Activated naive CD4-positive, alpha-beta T cell treated with anti-CD3 and anti-CD28 coated beads, Interleukin-2, amount 10 ng/mL, durations not matched to agents 5 hours and 36 hours (primary cell): ENCODE measurements around the gene C11orf98. TPM values are rescaled to one million over a fixed set of nuclear protein-coding genes. Genes with fewer than 3 reads are reported as not detected.

Source experiments
- total RNA-seq, 2 experiments: library from RNA; stranded (reverse); gene quantifications; one replicate each; pipeline ENCODE4 v1.2.3, GENCODE V29; 2021

The C11orf98 gene
- total RNA-seq = 10 to 100 TPM; 83.3 to 83.8 TPM

DNA sequence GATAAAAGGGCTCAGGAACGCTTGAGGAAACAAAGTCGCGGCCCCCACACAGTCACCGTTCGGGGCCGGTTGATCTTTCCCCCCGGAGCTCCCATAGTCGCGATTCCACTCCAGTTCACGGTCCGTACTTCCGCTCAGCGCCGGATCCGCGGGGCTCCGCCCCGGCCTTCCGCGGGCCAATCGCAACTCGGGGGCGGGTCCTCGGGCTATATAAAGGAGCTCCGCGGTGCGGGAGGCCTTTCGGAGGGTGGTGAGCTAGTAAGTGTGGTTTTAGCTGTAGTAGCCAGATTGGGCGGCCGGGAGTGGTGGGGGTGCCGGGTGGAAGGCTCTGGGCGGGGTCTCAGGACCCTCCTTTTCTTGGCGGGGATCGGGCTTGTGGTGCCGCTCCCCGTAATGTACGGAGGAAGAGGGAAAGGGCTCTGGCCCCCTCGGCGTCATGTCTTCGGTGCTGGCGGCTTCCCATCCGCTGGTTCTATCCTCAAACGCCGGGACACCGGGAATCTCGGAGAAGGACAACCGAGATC lies at the start of gene C11orf98, which contains the start of gene CSKMT:
TSS of gene C11orf98 (minus strand) at position 136 of the 524 bp plus-strand sequence. CDS start at position 95, 41 bp downstream.
TSS of gene CSKMT (plus strand) at position 238 of the 524 bp plus-strand sequence. CDS start 568 bp downstream, outside the sequence.

DNA sequence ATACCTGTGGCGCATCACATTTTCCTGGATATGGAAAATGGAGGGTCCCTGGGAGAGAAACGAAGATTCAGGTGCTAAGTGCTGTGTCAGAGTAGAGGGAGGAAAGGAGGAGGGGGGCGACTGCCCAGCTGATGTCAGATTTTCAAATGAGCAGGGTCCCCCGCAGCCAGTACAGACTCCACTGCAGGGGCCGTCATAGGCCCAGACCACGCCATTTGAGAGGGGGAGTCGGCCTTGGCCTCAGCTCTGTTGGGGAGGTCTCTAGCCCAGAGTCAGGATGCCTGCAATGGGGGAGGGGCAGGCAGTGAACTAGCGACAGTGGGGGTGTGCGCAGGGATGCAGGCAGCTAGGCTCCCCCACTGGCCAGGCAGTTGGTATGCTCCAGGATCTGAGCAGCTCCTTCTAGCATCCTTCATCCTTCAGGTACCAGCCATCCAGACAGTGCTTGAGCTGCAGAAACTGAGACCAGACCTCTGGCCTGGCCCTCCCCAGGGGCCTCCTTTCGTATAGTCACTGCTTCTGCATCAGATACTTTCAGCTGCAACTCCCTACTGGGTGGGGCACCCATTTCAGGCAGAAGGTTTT lies 42.4 kb upstream of the C11orf98 start, which contains the start of the genes BSCL2 and GNG3:
TSS of gene BSCL2 (minus strand) at position 148 of the 585 bp plus-strand sequence. CDS start 229 bp downstream, outside the sequence.
TSS of gene GNG3 (plus strand) at position 400 of the 585 bp plus-strand sequence. CDS start 620 bp downstream, outside the sequence.

DNA sequence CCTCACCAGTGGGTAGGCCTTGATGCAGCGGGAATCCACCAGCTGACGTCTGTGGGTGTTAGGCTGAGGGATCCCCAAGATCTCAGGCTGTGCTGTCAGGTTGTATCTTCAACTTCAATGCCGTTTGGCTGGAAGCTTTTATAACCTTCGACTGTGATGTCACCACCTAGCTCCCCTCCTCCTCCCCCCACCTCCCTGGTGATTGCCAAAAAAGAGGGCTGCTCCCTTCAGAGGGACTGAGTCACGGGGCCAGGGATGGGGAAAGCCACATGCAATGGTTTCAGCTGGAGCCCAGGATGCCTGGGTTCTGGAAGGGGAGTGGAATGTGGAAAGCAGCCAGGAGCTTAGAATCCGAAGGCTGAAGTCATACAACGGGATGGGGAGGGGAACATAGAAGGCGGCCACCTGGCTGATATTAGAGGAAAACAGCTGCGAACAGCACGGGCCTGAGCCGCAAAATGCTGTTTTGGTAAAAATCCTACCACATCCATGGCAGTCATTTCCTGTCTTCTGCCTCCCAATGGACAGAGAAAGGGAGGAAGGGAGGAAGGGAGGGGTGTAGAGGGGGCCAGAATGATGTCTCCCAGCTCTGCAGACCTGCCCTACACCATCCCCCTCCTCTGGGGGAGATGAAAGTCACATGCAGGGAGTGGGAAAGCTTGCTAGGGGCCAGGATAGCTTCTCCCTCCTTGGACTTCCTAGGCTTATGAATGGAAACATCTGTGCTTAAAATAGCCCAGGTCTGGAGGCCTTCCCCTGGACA lies 24.6 kb upstream of the C11orf98 start, which contains the start of gene LRRN4CL:
TSS of gene LRRN4CL (minus strand) at position 110 of the 763 bp plus-strand sequence. CDS start 1,022 bp downstream, outside the sequence.

DNA sequence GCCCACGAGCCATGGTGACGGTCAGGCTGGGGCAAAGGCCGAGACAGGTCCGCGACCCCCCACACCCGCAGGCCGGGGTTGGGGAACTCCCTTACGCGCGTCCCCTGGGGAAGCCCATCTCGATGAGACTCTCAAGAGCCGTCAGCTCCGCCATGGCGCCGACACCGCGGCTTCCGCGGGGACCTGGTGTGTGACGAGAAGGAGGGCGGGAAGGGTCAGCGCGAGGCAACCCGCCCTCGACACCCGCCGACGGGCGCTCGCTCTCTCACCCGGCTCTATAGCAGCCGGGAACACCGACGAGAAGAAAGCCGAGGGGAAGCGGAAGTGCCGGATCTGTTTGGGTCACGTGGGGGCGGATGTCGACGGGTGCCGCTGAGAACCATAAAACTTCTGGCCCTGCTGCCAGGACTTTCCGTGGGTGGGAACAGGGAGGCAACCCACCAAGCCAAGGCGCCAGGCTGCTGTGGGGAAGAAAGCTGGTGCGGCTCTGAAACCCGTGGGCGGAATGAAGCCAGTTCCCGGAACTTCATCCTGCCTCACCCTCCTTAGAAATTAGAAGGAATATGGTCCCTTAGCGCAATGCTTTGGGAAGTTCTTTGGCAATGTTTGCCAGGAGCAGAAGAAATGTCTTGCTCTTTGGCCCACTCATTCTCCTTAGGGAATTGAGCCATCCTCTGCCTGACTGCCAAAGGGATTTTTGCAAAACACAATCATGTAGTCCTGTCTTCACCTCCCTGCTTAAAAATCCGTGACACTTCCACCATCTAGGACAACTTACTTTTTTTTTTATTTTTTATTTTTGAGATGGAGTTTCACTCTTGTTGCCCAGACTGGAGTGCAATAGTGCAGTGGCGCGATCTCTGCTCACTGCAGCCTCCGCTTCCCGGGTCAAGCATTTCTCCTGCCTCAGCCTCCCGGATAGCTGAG lies 14.0 kb upstream of the C11orf98 start, which contains the start of gene UBXN1:
TSS of gene UBXN1 (minus strand) at position 304 of the 927 bp plus-strand sequence. CDS start at position 154, 150 bp downstream.

DNA sequence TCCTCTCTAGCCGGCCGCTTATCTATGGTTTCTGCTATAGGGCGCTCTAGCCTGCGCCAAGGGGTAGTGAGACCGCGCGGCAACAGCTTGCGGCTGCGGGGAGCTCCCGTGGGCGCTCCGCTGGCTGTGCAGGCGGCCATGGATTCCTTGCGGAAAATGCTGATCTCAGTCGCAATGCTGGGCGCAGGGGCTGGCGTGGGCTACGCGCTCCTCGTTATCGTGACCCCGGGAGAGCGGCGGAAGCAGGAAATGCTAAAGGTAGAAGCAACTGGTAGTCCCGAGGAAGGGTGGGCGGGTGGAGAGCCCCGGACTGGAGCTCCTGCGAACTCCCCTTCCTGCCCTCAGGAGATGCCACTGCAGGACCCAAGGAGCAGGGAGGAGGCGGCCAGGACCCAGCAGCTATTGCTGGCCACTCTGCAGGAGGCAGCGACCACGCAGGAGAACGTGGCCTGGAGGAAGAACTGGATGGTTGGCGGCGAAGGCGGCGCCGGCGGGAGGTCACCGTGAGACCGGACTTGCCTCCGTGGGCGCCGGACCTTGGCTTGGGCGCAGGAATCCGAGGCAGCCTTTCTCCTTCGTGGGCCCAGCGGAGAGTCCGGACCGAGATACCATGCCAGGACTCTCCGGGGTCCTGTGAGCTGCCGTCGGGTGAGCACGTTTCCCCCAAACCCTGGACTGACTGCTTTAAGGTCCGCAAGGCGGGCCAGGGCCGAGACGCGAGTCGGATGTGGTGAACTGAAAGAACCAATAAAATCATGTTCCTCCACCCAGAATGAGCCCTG lies 6.8 kb upstream of the C11orf98 start, which contains the start of the genes LBHD1 and UQCC3:
TSS of gene LBHD1 (minus strand) at position 660 of the 782 bp plus-strand sequence. CDS start 2,236 bp downstream, outside the sequence.
TSS of gene UQCC3 (plus strand) at position 66 of the 782 bp plus-strand sequence. CDS start at position 139, 73 bp downstream.

DNA sequence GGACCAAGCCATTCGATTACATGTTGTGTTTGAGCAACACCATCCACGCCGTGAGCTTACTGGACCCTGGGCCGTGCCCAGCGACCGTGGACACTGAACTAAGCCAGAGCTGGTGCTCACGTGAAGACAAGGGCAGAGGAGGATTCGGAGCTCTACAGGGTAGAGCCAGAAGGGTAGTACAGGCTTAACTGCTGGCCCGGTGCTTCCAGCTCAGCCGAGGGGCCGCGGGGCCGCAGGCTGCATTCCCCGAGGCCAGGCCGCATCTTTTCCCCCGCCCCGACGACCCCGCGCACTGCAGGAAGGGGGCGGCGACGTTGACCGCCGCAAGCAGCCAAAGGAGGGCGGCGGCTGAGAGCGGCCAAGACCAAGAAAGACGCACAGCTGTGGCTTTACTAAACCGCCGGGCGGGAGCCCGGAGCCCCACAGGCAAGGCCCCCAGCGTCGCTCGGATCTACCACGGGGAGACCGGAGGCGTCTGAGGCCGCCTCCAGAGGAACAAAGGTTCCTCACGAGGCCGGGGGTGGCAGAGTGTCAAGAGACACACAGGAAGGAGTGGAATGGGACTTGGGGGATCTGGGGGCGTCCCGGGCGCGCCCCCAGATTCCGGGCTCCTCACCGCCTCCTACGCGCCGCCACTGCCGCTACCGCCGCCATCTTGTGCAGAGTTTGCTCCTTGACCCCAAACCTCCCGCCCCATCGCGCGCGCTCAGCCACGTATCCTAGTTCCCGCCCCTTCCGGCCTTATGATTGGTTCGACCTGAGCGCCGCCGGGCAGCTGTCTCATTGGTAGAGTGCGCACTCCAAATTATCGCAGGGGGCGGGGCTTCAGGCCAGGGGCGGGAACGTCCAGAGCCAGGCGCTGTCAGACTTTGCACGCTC lies 18.8 kb downstream of the C11orf98 start, which contains the start of gene GANAB:
TSS of gene GANAB (minus strand) at position 668 of the 879 bp plus-strand sequence. CDS start at position 654, 14 bp downstream.

DNA sequence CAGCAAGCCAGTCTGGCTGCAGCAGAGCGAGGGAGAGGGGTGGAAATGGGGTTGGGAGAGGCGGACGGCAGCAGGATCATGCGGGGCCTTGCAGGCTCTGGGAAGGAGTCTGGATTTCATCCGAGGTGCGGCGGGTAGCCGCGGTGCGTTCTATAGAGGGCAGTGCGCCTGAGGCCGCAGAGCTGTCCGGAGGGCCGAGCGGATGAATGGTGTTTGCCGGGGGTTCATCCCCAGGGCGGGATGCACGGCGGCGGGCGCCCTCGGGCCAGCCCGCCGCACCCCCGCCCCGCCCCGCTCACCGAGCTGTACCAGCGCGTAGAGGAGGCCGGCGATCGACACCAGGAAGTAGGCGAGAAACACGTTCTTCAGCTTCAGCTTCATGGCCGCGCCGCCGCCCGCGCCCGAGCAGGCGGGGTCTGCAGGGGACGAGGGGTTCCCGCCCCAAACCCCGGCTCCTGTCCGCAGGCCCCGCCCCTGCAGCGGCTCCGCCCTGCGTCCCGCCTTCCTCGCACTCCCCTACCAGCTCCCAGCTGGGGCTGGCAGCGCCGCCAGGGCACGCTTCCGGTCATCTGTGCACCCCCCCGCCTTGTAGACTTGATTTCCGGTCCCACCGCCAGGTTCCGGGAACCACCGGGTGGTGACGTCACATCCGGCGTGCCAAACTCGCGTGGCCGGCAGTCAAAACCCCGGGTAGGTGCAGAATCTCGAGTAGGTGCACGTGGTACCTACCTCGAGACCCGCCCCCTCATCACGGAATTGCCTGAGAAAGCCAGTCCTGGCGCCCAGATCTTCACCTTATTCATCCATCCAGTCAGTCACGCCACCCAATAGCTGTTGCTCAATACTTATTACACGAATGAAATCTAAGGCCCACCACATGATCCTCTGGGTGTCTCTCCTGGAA lies 43.2 kb downstream of the C11orf98 start, which contains the start of gene B3GAT3:
TSS of gene B3GAT3 (minus strand) at position 420 of the 904 bp plus-strand sequence. CDS start at position 381, 39 bp downstream.

Other genes starting within 250 kb of the C11orf98 start
- not detected for gene SCGB1A1, start 246.2 kb downstream of the C11orf98 start, total RNA-seq
- gene AHNAK, start 118.4 kb downstream of the C11orf98 start, total RNA-seq = 100 to 1,000 TPM in 1 of 2 experiments, 10 to 100 TPM in 1; 96.0 to 111 TPM
- gene EEF1G, start 91.3 kb downstream of the C11orf98 start, total RNA-seq = 1,000 to 10,000 TPM; 1,877 to 1,888 TPM
- 10 to 100 TPM; 26.2 to 28.2 TPM for gene TUT1, start 73.7 kb downstream of the C11orf98 start, total RNA-seq
- gene MTA2, start 63.3 kb downstream of the C11orf98 start, total RNA-seq = 100 to 1,000 TPM; 208 to 223 TPM
- 100 to 1,000 TPM; 133 to 139 TPM for gene EML3, start 52.4 kb downstream of the C11orf98 start, total RNA-seq
- 1 to 10 TPM; 1.1 to 1.7 TPM for gene ROM1, start 52.0 kb downstream of the C11orf98 start, total RNA-seq
- gene B3GAT3, start 43.2 kb downstream of the C11orf98 start, total RNA-seq = 10 to 100 TPM; 70.9 to 73.2 TPM
- 100 to 1,000 TPM; 297 to 300 TPM for gene GANAB, start 18.6 kb downstream of the C11orf98 start, total RNA-seq
- 10 to 100 TPM; 31.4 to 32.4 TPM for gene INTS5, start 11.9 kb downstream of the C11orf98 start, total RNA-seq
- gene CSKMT, start 102 bp upstream of the C11orf98 start, total RNA-seq = 10 to 100 TPM; 12.8 to 14.2 TPM
- gene UQCC3, start 6.5 kb upstream of the C11orf98 start, total RNA-seq = 1 to 10 TPM; 6.2 to 8.1 TPM
- gene LBHD1, start 7.1 kb upstream of the C11orf98 start, total RNA-seq = 10 to 100 TPM; 26.5 to 28.9 TPM
- gene UBXN1, start 13.9 kb upstream of the C11orf98 start, total RNA-seq = 100 to 1,000 TPM; 157 to 162 TPM
- under 1 TPM; 0.14 to 0.35 TPM for gene LRRN4CL, start 24.3 kb upstream of the C11orf98 start, total RNA-seq
- 10 to 100 TPM; 26.6 to 33.7 TPM for gene BSCL2, start 42.2 kb upstream of the C11orf98 start, total RNA-seq
- not detected for gene GNG3, start 42.5 kb upstream of the C11orf98 start, total RNA-seq
- gene HNRNPUL2, start 62.2 kb upstream of the C11orf98 start, total RNA-seq = 10 to 100 TPM; 60.2 to 63.0 TPM
- 10 to 100 TPM; 42.4 to 43.6 TPM for gene TTC9C, start 63.3 kb upstream of the C11orf98 start, total RNA-seq
- 10 to 100 TPM; 14.8 to 17.8 TPM for gene ZBTB3, start 89.0 kb upstream of the C11orf98 start, total RNA-seq
- 10 to 100 TPM; 84.5 to 93.5 TPM for gene POLR2G, start 96.4 kb upstream of the C11orf98 start, total RNA-seq
- gene TAF6L, start 106.2 kb upstream of the C11orf98 start, total RNA-seq = 10 to 100 TPM; 21.3 to 22.1 TPM
- gene TMEM179B, start 122.2 kb upstream of the C11orf98 start, total RNA-seq = 10 to 100 TPM; 45.4 to 45.5 TPM
- 10 to 100 TPM; 19.1 to 21.5 TPM for gene TMEM223, start 126.8 kb upstream of the C11orf98 start, total RNA-seq
- 100 to 1,000 TPM; 101 to 104 TPM for gene NXF1, start 140.2 kb upstream of the C11orf98 start, total RNA-seq
- 10 to 100 TPM; 43.5 to 43.8 TPM for gene STX5, start 166.8 kb upstream of the C11orf98 start, total RNA-seq
- not detected for gene TEX54, start 167.6 kb upstream of the C11orf98 start, total RNA-seq
- gene WDR74, start 174.4 kb upstream of the C11orf98 start, total RNA-seq = 10 to 100 TPM; 64.7 to 71.4 TPM
- gene SLC3A2, start 215.7 kb upstream of the C11orf98 start, total RNA-seq = 100 to 1,000 TPM; 150 to 157 TPM